Caco-2 (cell line): ENCODE measurements around the gene FJX1. TPM values are rescaled to one million over a fixed set of nuclear protein-coding genes. Genes with fewer than 3 reads are reported as not detected.
A peak's percentile ranks its signal among the peaks of the same experiment; 100 is the strongest.

ENCODE experiments used
- BruUV-seq: library from RNA; stranded (reverse); fragments of 400-500 nt; replicated peaks from 2 replicates; lab custom pipeline; 2021; lab: Mats Ljungman, UMichigan
- CTCF ChIA-PET: fragments of 300-600 bp; sonication (Branson Sonifier 250); formaldehyde crosslinking; loops from one replicate; lab custom pipeline; 2022; ENCODE audit warnings: antibody characterized with exemption; lab: Charles Lee
- POLR2A ChIA-PET: fragments of 300-600 bp; sonication (Branson Sonifier 250); formaldehyde crosslinking; loops from one replicate; lab custom pipeline; 2022; ENCODE audit warnings: antibody characterized with exemption; lab: Charles Lee
- DNase-seq, 2 experiments: peaks; one replicate each; pipeline versions ENCODE4 v3.0.0 to v3.0.0-alpha.2; 2020 to 2022
- H3K27me3 ChIP-seq: replicated peaks from 2 replicates; pipeline ENCODE4 v1.6.0; 2011; ENCODE audit warnings: low read length; ENCODE audit not compliant: control insufficient read depth, insufficient read depth
- H3K36me3 ChIP-seq: 2 replicates; pipeline ENCODE4 v1.5.1; 2011; ENCODE audit warnings: low read length; ENCODE audit not compliant: control insufficient read depth, insufficient read depth
- H3K4me1 ChIP-seq: fragments of 250-450 bp; sonication (Bioruptor Pico); 2 replicates; pipeline ENCODE4 v1.5.1; 2020; ENCODE audit warnings: mild to moderate bottlenecking
- H3K4me3 ChIP-seq: 2 replicates; pipeline ENCODE4 v1.5.1; 2011; ENCODE audit warnings: low read depth, mild to moderate bottlenecking, control low read depth, low read length
- H3K9me3 ChIP-seq: fragments of 250-450 bp; sonication (Bioruptor Pico); 2 replicates; pipeline ENCODE4 v1.5.1; 2020; ENCODE audit warnings: mild to moderate bottlenecking, moderate library complexity
- H3K27ac Mint-ChIP-seq: one replicate; pipeline ENCODE4 v1.8.0; 2022; ENCODE audit warnings: mixed read lengths; ENCODE audit not compliant: unreplicated experiment
- H3K27me3 Mint-ChIP-seq: one replicate; pipeline ENCODE4 v1.8.0; 2022; ENCODE audit warnings: mixed read lengths; ENCODE audit not compliant: insufficient read depth, unreplicated experiment
- H3K36me3 Mint-ChIP-seq: one replicate; pipeline ENCODE4 v1.8.0; 2022; ENCODE audit warnings: mild to moderate bottlenecking, mixed read lengths; ENCODE audit not compliant: insufficient read depth, unreplicated experiment
- H3K4me1 Mint-ChIP-seq: one replicate; pipeline ENCODE4 v1.8.0; 2022; ENCODE audit warnings: low read depth, mixed read lengths; ENCODE audit not compliant: unreplicated experiment
- H3K4me3 Mint-ChIP-seq: one replicate; pipeline ENCODE4 v1.8.0; 2022; ENCODE audit warnings: mild to moderate bottlenecking, moderate library complexity, mixed read lengths; ENCODE audit not compliant: unreplicated experiment
- H3K9me3 Mint-ChIP-seq: one replicate; pipeline ENCODE4 v1.8.0; 2022; ENCODE audit warnings: mixed read lengths; ENCODE audit not compliant: unreplicated experiment
- intact Hi-C: fragments of 100-400 bp; cut with micrococcal nuclease; formaldehyde crosslinking; loops from one replicate; pipeline ENCODE4 v1.10.0; 2022; ENCODE audit not compliant: unreplicated experiment
- total RNA-seq: library from RNA; stranded (reverse); gene quantifications from 2 replicates; pipeline ENCODE4 v1.2.3, GENCODE V29; 2022
- TF ChIP-seq, protein P1 (sequence below), 2 experiments: fragments of 200-600 bp in 1 of 2; IDR thresholded peaks; 1 replicate in 1 of 2; 2 replicates in 1 of 2; pipeline versions ENCODE4 v1.5.1 to v1.8.0; 2011 to 2022; ENCODE audit warnings: antibody characterized with exemption in 1 of 2, control low read depth in 1 of 2, inconsistent platforms in 1 of 2, low read depth in 1 of 2, low read length in 1 of 2, mild to moderate bottlenecking in 1 of 2, moderate library complexity in 1 of 2; ENCODE audit not compliant: insufficient read depth in 1 of 2, severe bottlenecking in 1 of 2, unreplicated experiment in 1 of 2

FJX1 gene
- total RNA-seq, 1 experiment from 2014 or later, result 14.4 TPM

DNA sequence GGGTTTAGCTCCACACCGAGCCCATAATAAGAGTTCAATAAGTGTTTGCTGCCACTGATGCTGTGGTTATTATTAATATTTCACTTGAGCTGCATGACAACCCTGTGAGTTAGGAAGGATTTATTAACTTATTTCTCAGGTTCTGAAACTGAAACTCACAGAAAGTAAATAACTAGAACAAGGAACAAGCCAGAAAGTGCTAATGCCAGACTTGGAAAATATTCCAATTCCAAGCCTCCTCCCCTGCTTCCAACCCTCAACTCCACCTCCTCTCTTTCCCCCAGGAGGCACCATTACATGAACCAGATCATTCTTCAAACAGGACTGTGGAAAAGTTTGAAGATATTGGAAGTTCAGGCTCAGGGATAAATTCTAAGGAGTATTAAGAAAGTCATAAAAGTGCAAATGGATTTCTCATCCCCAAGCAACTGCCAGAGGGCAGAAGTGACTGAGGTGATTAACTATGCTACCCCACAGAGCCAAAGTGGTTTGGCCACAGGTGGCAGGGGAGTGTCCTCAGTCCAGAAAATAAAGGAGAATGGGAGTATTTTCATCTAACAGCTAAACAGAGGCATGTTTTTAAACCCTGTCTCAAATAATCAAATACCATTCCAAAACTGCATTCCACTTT, 3.2 kb upstream of the FJX1 start:
- intact Hi-C loops, result loop anchor here (1.0 to 5.0 kb wide), 6 partner anchors 102 to 862 kb away; no protein-coding TSS in a partner anchor
- no TSS peak for BruUV-seq
- no peak overlapping the region for H3K4me3 ChIP-seq
- no peaks in the 10 kb centered on the region for H3K9me3 ChIP-seq
- DNase-seq, result no peak
- peaks cover 6% of the 10 kb centered on the region for H3K36me3 Mint-ChIP-seq
- CTCF ChIA-PET, result no interaction called here
- no peaks in the 10 kb centered on the region for H3K4me1 Mint-ChIP-seq
- peaks cover 7% of the 10 kb centered on the region for H3K4me1 ChIP-seq
- peaks cover 5% of the 10 kb centered on the region for H3K27me3 Mint-ChIP-seq
- H3K27ac Mint-ChIP-seq, result no peak overlapping the region
- no peaks in the 10 kb centered on the region for H3K27me3 ChIP-seq
- H3K4me3 Mint-ChIP-seq, result no peak overlapping the region
- TF ChIP-seq, protein P1, sequence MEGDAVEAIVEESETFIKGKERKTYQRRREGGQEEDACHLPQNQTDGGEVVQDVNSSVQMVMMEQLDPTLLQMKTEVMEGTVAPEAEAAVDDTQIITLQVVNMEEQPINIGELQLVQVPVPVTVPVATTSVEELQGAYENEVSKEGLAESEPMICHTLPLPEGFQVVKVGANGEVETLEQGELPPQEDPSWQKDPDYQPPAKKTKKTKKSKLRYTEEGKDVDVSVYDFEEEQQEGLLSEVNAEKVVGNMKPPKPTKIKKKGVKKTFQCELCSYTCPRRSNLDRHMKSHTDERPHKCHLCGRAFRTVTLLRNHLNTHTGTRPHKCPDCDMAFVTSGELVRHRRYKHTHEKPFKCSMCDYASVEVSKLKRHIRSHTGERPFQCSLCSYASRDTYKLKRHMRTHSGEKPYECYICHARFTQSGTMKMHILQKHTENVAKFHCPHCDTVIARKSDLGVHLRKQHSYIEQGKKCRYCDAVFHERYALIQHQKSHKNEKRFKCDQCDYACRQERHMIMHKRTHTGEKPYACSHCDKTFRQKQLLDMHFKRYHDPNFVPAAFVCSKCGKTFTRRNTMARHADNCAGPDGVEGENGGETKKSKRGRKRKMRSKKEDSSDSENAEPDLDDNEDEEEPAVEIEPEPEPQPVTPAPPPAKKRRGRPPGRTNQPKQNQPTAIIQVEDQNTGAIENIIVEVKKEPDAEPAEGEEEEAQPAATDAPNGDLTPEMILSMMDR (IDR thresholded peaks at IDR 0.05; ENCODE audit: insufficient read depth in 1 of 2, low read depth in 1 of 2, low read length in 1 of 2, severe bottlenecking in 1 of 2, unreplicated experiment in 1 of 2), result no peak
- H3K9me3 Mint-ChIP-seq, result no peaks in the 10 kb centered on the region
- POLR2A ChIA-PET, result no interaction called here
- no peaks in the 10 kb centered on the region for H3K36me3 ChIP-seq

DNA sequence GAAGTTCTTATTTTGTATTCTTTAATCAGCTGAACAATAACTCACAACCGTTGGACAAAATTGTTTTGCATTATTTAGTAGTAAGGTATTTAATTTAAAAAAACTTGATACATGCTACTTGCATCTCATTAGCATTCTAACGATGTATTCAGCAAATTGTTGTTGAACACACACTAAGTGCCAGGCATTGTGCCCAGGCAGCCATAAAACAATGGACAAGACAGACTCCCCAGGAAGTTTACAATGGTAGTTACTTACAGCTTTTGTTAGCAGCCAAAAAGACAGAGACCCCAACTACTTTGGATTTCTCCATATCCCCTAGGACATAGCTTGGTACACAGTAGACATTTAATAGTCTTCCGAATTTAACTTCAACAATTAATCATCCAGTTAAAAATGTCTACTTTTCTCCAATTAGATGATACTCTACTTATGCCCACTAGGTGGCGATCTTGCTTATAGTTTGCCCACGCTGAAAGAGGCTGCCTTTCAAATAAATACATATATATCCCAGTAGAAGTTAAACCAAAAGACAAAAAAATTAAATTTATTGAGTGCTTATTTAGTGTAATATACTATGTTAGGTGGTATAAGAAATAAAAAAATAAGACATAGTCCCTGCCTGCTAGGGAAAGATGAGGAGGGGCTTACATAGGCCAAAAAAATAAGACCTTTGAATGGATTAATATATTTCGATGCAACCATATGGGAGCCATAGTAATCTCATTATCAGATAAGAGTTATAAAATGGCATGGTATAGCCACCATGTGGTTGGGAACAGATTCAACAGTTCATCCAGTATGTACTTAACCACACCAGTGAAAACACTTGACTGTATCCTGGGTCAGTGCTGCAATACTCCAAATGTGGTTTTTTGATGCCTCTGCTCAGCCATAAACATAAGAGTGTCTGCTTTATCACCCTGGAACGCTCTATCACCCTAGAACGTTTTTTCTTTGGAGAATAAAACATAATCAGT, 2.0 kb upstream of the FJX1 start:
- BruUV-seq, result no TSS peak
- peaks cover 6% of the 10 kb centered on the region for H3K36me3 Mint-ChIP-seq
- H3K4me1 Mint-ChIP-seq, result peaks cover 7% of the 10 kb centered on the region
- no peaks in the 10 kb centered on the region for H3K9me3 Mint-ChIP-seq
- peak in 1 of 2 experiments; percentile 20 for DNase-seq
- peak overlapping the region; percentile 31 for H3K4me3 Mint-ChIP-seq
- Histone ChIP-seq H3K4me3 (no peak overlapping the region), H3K36me3 (no peaks in the 10 kb centered on the region), H3K4me1 (peaks cover 13% of the 10 kb centered on the region), H3K27me3 (no peaks in the 10 kb centered on the region), H3K9me3 (no peaks in the 10 kb centered on the region)
- no peak overlapping the region for H3K27ac Mint-ChIP-seq
- ChIA-PET CTCF (no interaction called here), POLR2A (no interaction called here)
- intact Hi-C loops, result loop anchor here (1.0 to 5.0 kb wide), 9 partner anchors 101 to 861 kb away; no protein-coding TSS in a partner anchor
- peaks cover 5% of the 10 kb centered on the region for H3K27me3 Mint-ChIP-seq
- TF ChIP-seq, protein P1 (IDR thresholded peaks at IDR 0.05; ENCODE audit: insufficient read depth in 1 of 2, low read depth in 1 of 2, low read length in 1 of 2, severe bottlenecking in 1 of 2, unreplicated experiment in 1 of 2), result peak; percentile 67 to 81

DNA sequence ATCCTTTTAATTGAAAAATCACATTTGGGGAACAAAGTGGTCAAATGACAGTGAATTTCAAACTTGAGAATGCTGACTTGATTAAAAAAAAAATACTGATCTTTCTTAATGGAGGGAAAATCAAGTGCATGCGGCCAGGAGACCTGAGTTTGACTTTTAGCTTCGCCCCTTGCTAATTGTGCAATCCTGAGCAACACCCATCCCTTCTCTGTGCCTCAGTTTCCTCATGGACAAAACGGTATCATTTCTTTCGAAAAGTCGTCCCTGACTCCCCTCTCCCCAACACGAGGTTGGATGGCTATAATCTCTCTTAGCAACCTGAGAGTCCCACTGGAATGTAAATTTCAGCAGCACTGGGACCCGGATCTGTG, 959 bp upstream of the FJX1 start:
- peaks cover 2% of the 10 kb centered on the region for H3K27me3 Mint-ChIP-seq
- ChIA-PET POLR2A (no interaction called here), CTCF (interaction anchor here (1.0 to 3.5 kb wide), 2 partner anchors 205 to 641 kb away, joined by 4 to 22 read pairs; no protein-coding TSS in a partner anchor)
- TF ChIP-seq, protein P1 (IDR thresholded peaks at IDR 0.05; ENCODE audit: insufficient read depth in 1 of 2, low read depth in 1 of 2, low read length in 1 of 2, severe bottlenecking in 1 of 2, unreplicated experiment in 1 of 2), result no peak
- Histone ChIP-seq H3K4me1 (peaks cover 24% of the 10 kb centered on the region), H3K4me3 (no peak overlapping the region; the same call in 1 of the 2 replicates), H3K36me3 (no peaks in the 10 kb centered on the region), H3K27me3 (no peaks in the 10 kb centered on the region), H3K9me3 (no peaks in the 10 kb centered on the region)
- BruUV-seq, result TSS peak; percentile 55
- no peaks in the 10 kb centered on the region for H3K9me3 Mint-ChIP-seq
- peak overlapping the region; percentile 81 for H3K4me3 Mint-ChIP-seq
- peaks cover 6% of the 10 kb centered on the region for H3K36me3 Mint-ChIP-seq
- intact Hi-C loops, result loop anchor here (5.0 kb wide), 5 partner anchors 100 to 860 kb away; no protein-coding TSS in a partner anchor
- peak overlapping the region; percentile 76 for H3K27ac Mint-ChIP-seq
- no peak for DNase-seq
- H3K4me1 Mint-ChIP-seq, result peaks cover 18% of the 10 kb centered on the region
